Measurements from ENCODE around the gene AURKAIP1. TPM values are rescaled to one million over a fixed set of nuclear protein-coding genes. Genes with fewer than 3 reads are reported as not detected.

Gene AURKAIP1
- total RNA-seq, 4 donors from 2014 or later = 13.2 to 75.8 (median 31.1) TPM

- Histone ChIP-seq H3K36me3 (no peaks in the 10 kb centered on the region), H3K9me3 (no peaks in the 10 kb centered on the region), H3K4me1 (no peaks in the 10 kb centered on the region), H3K27ac (no peak overlapping the region), H3K4me3 (no peak overlapping the region), H3K27me3 (no peaks in the 10 kb centered on the region)
- intact Hi-C loops (cut with DNase I; ENCODE audit: low total_unique reads) = no loop called here
- no peak for DNase-seq
- no peak for TF ChIP-seq POLR2A (IDR thresholded peaks at IDR 0.05)
- no peak for TF ChIP-seq CTCF (IDR thresholded peaks at IDR 0.05)
These were observed 34.8 kb downstream of the AURKAIP1 start for GRCh38 chr1:1340185-1340584.

- no peak for TF ChIP-seq POLR2A (IDR thresholded peaks at IDR 0.05)
- TF ChIP-seq CTCF (IDR thresholded peaks at IDR 0.05) = no peak
- intact Hi-C loops (cut with DNase I; ENCODE audit: low total_unique reads) = no loop called here
- no peak for DNase-seq
- Histone ChIP-seq H3K27me3 (no peaks in the 10 kb centered on the region), H3K4me1 (no peaks in the 10 kb centered on the region), H3K9me3 (no peaks in the 10 kb centered on the region), H3K4me3 (no peak overlapping the region), H3K36me3 (no peaks in the 10 kb centered on the region), H3K27ac (no peak overlapping the region)
These were observed 36.7 kb downstream of the AURKAIP1 start for GRCh38 chr1:1338278-1338677.

GRCh38 chr1:1337793-1338147, 37.2 kb downstream of the AURKAIP1 start:
- DNase-seq = no peak
- Histone ChIP-seq H3K27ac (no peak overlapping the region), H3K27me3 (no peaks in the 10 kb centered on the region), H3K9me3 (no peaks in the 10 kb centered on the region), H3K36me3 (no peaks in the 10 kb centered on the region), H3K4me3 (no peak overlapping the region), H3K4me1 (no peaks in the 10 kb centered on the region)
- intact Hi-C loops (cut with DNase I; ENCODE audit: low total_unique reads) = no loop called here
- TF ChIP-seq CTCF (IDR thresholded peaks at IDR 0.05) (no peak), POLR2A (IDR thresholded peaks at IDR 0.05) (no peak)

GRCh38 chr1:1336931-1337792, 37.8 kb downstream of the AURKAIP1 start:
- no peak for DNase-seq
- H3K27ac ChIP-seq = no peak overlapping the region
- intact Hi-C loops (cut with DNase I; ENCODE audit: low total_unique reads) = no loop called here
- no peak overlapping the region for H3K4me3 ChIP-seq
- H3K4me1 ChIP-seq = no peaks in the 10 kb centered on the region
- no peaks in the 10 kb centered on the region for H3K36me3 ChIP-seq
- no peaks in the 10 kb centered on the region for H3K27me3 ChIP-seq
- H3K9me3 ChIP-seq = no peaks in the 10 kb centered on the region
- TF ChIP-seq POLR2A (IDR thresholded peaks at IDR 0.05) (no peak), CTCF (IDR thresholded peaks at IDR 0.05) (no peak)

- TF ChIP-seq CTCF (IDR thresholded peaks at IDR 0.05) (no peak), POLR2A (IDR thresholded peaks at IDR 0.05) (no peak)
- Histone ChIP-seq H3K27ac (no peak overlapping the region), H3K27me3 (no peaks in the 10 kb centered on the region), H3K4me3 (no peak overlapping the region), H3K9me3 (no peaks in the 10 kb centered on the region), H3K36me3 (no peaks in the 10 kb centered on the region), H3K4me1 (no peaks in the 10 kb centered on the region)
- DNase-seq = no peak
- intact Hi-C loops (cut with DNase I; ENCODE audit: low total_unique reads) = no loop called here
These were observed 38.6 kb downstream of the AURKAIP1 start for GRCh38 chr1:1336446-1336845.
